H1 (cell line): ENCODE data around the gene PRCD. TPM values are rescaled to one million over a fixed set of nuclear protein-coding genes. Genes with fewer than 3 reads are reported as not detected.

Source experiments
- CTCF ChIA-PET: fragments of 300-600 bp; sonication (Branson Sonifier 250); formaldehyde crosslinking; loops from one replicate; lab custom pipeline; 2021; ENCODE audit not compliant: partially characterized antibody; lab: Charles Lee
- POLR2A ChIA-PET: fragments of 300-600 bp; sonication (Branson Sonifier 250); formaldehyde crosslinking; loops from one replicate; lab custom pipeline; 2021; ENCODE audit warnings: inconsistent platforms; ENCODE audit not compliant: partially characterized antibody; lab: Charles Lee
- DNase-seq, 2 experiments: peaks; one replicate each; pipeline versions ENCODE4 v3.0.0 to v3.0.0-alpha.2; 2010 to 2022; ENCODE audit warnings: low spot score in 2 of 2, low read depth in 1 of 2, mixed read lengths in 1 of 2
- FAIRE-seq: peaks from 2 replicates; lab custom pipeline; 2011; peaks lifted over from hg19 to GRCh38; lab: Jason Lieb, UNC
- H2AFZ ChIP-seq: 2 replicates; pipeline ENCODE4 v1.8.1; 2012; ENCODE audit warnings: low read length, inconsistent platforms
- H2AK5ac ChIP-seq: 2 replicates; pipeline ENCODE4 v1.6.1; 2013; ENCODE audit warnings: low read depth, low read length
- H2BK120ac ChIP-seq: replicated peaks from 2 replicates; pipeline ENCODE3; 2013; ENCODE audit warnings: low read depth, low read length, inconsistent platforms
- H2BK12ac ChIP-seq: 2 replicates; pipeline ENCODE4 v1.6.1; 2013; ENCODE audit warnings: low read depth, low read length
- H2BK15ac ChIP-seq: 2 replicates; pipeline ENCODE4 v1.6.1; 2013; ENCODE audit warnings: low read length
- H2BK20ac ChIP-seq: 2 replicates; pipeline ENCODE4 v1.6.1; 2013; ENCODE audit warnings: low read length
- H2BK5ac ChIP-seq: 2 replicates; pipeline ENCODE4 v1.6.1; 2013; ENCODE audit warnings: low read depth, low read length
- H3K14ac ChIP-seq: 2 replicates; pipeline ENCODE4 v1.6.1; 2013; ENCODE audit warnings: inconsistent platforms; ENCODE audit not compliant: insufficient read length
- H3K18ac ChIP-seq: 2 replicates; pipeline ENCODE4 v1.6.1; 2013; ENCODE audit warnings: low read length; ENCODE audit errors: extremely low read depth
- H3K23ac ChIP-seq: 2 replicates; pipeline ENCODE4 v1.6.1; 2013; ENCODE audit warnings: inconsistent platforms; ENCODE audit not compliant: insufficient read length
- H3K23me2 ChIP-seq: 2 replicates; pipeline ENCODE4 v1.6.1; 2013; ENCODE audit warnings: low read depth, low read length
- H3K27ac ChIP-seq: 2 replicates; pipeline ENCODE4 v1.6.1; 2011; ENCODE audit warnings: low read depth, low read length, inconsistent platforms
- H3K27me3 ChIP-seq, 4 experiments: replicated peaks in 1 of 4; 1 replicate in 1 of 4; 2 replicates in 3 of 4; pipeline versions ENCODE4 v1.6.1 to v1.8.1; 2011 to 2013; ENCODE audit warnings: low read length in 3 of 4, mild to moderate bottlenecking in 3 of 4, inconsistent platforms in 2 of 4, mixed read lengths in 2 of 4, moderate library complexity in 1 of 4; ENCODE audit not compliant: control insufficient read depth in 3 of 4, insufficient read depth in 3 of 4; ENCODE audit errors: extremely low read depth in 1 of 4
- H3K36me3 ChIP-seq, 4 experiments: 2 replicates each; pipeline versions ENCODE4 v1.6.1 to v1.8.1; 2011 to 2013; ENCODE audit warnings: mild to moderate bottlenecking in 4 of 4, low read length in 3 of 4, moderate library complexity in 2 of 4, control low read depth in 1 of 4, inconsistent platforms in 1 of 4; ENCODE audit not compliant: insufficient read depth in 4 of 4, control insufficient read depth in 2 of 4
- H3K4ac ChIP-seq: replicated peaks from 2 replicates; pipeline ENCODE3; 2013; ENCODE audit warnings: low read length, low read depth, mixed read lengths, inconsistent platforms; ENCODE audit not compliant: insufficient read length
- H3K4me1 ChIP-seq, 4 experiments: replicated peaks in 1 of 4; 1 replicate in 1 of 4; 2 replicates in 3 of 4; pipeline versions ENCODE4 v1.6.1 to v1.8.1; 2011 to 2013; ENCODE audit warnings: low read length in 3 of 4, inconsistent platforms in 2 of 4, mixed read lengths in 1 of 4; ENCODE audit not compliant: insufficient read depth in 4 of 4, control insufficient read depth in 3 of 4
- H3K4me2 ChIP-seq, 2 experiments: 2 replicates each; pipeline versions ENCODE4 v1.6.1 to v1.8.1; 2011 to 2013; ENCODE audit warnings: low read depth in 2 of 2, low read length in 2 of 2, control low read depth in 1 of 2, inconsistent platforms in 1 of 2, mild to moderate bottlenecking in 1 of 2; ENCODE audit not compliant: insufficient read depth in 1 of 2
- H3K4me3 ChIP-seq, 4 experiments: fragments of 200-600, 300-600 bp in 1 of 4; sonication (generic), shearing (Covaris generic), sonication (Bioruptor Twin) in 1 of 4; 2 replicates each; pipeline versions ENCODE4 v1.5.1 to v1.8.1; 2011 to 2016; ENCODE audit warnings: low read length in 4 of 4, low read depth in 3 of 4, control low read depth in 2 of 4, inconsistent platforms in 2 of 4, mild to moderate bottlenecking in 2 of 4, mixed read lengths in 1 of 4, moderate library complexity in 1 of 4; ENCODE audit not compliant: insufficient read depth in 2 of 4; ENCODE audit errors: extremely low read depth in 1 of 4
- H3K56ac ChIP-seq: replicated peaks from 2 replicates; pipeline ENCODE3; 2013; ENCODE audit warnings: low read depth, mild to moderate bottlenecking, mixed read lengths, low read length, inconsistent platforms; ENCODE audit not compliant: insufficient read length
- H3K79me1 ChIP-seq: 2 replicates; pipeline ENCODE4 v1.6.1; 2013; ENCODE audit warnings: low read depth, low read length, control low read depth
- H3K79me2 ChIP-seq, 2 experiments: 2 replicates each; pipeline versions ENCODE4 v1.6.1 to v1.8.1; 2012 to 2013; ENCODE audit warnings: low read length in 2 of 2, mild to moderate bottlenecking in 2 of 2, inconsistent platforms in 1 of 2; ENCODE audit not compliant: insufficient read depth in 2 of 2, control insufficient read depth in 1 of 2
- H3K9ac ChIP-seq, 4 experiments: replicated peaks in 1 of 4; 1 replicate in 1 of 4; 2 replicates in 3 of 4; pipeline versions ENCODE4 v1.6.1 to v1.8.1; 2011 to 2013; ENCODE audit warnings: low read depth in 3 of 4, low read length in 3 of 4, control low read depth in 2 of 4, mild to moderate bottlenecking in 2 of 4, moderate library complexity in 2 of 4, inconsistent platforms in 1 of 4; ENCODE audit errors: extremely low read depth in 1 of 4
- H3K9me3 ChIP-seq, 2 experiments: 2 replicates each; pipeline versions ENCODE4 v1.6.1 to v1.8.1; 2012 to 2013; ENCODE audit warnings: mild to moderate bottlenecking in 2 of 2, moderate library complexity in 2 of 2, control low read depth in 1 of 2, inconsistent platforms in 1 of 2, low read depth in 1 of 2, low read length in 1 of 2, mixed read lengths in 1 of 2; ENCODE audit not compliant: insufficient read depth in 2 of 2
- H4K20me1 ChIP-seq, 2 experiments: replicated peaks in 1 of 2; 2 replicates each; pipeline versions ENCODE3 to v1.8.1; 2011 to 2013; ENCODE audit warnings: inconsistent platforms in 2 of 2, low read length in 2 of 2, mild to moderate bottlenecking in 1 of 2; ENCODE audit not compliant: insufficient read depth in 2 of 2, control insufficient read depth in 1 of 2
- H4K5ac ChIP-seq: 2 replicates; pipeline ENCODE4 v1.6.1; 2013; ENCODE audit warnings: low read length, low read depth, mixed read lengths, inconsistent platforms; ENCODE audit not compliant: insufficient read length
- H4K8ac ChIP-seq: 2 replicates; pipeline ENCODE4 v1.8.0; 2013; ENCODE audit warnings: mild to moderate bottlenecking, moderate library complexity, low read length, inconsistent platforms; ENCODE audit not compliant: insufficient read depth; ENCODE audit errors: extremely low read depth
- H4K91ac ChIP-seq: replicated peaks from 2 replicates; pipeline ENCODE3; 2013; ENCODE audit warnings: low read length, mixed read lengths, inconsistent platforms; ENCODE audit not compliant: insufficient read length
- CHD2 ChIP-seq: IDR thresholded peaks from 2 replicates; pipeline ENCODE4 v1.6.1; 2012; ENCODE audit warnings: low read length, improper control_type of control experiment
- CREB1 ChIP-seq: IDR thresholded peaks from 2 replicates; pipeline ENCODE4 v1.6.1; 2012; ENCODE audit warnings: inconsistent platforms
- EZH2 ChIP-seq: fragments of 200-600 bp; sonication (generic); IDR thresholded peaks from 2 replicates; pipeline ENCODE4 v1.7.1; 2012; ENCODE audit warnings: low read depth, mild to moderate bottlenecking, moderate library complexity, low read length, inconsistent platforms; ENCODE audit not compliant: severe bottlenecking
- JUND ChIP-seq: IDR thresholded peaks from 2 replicates; pipeline ENCODE4 v1.6.1; 2011; ENCODE audit warnings: mild to moderate bottlenecking, improper control_type of control experiment, low read length
- KDM4A ChIP-seq: IDR thresholded peaks from one replicate; pipeline ENCODE4 v1.7.1; 2012; ENCODE audit warnings: low read depth, mild to moderate bottlenecking, moderate library complexity, low read length, inconsistent platforms; ENCODE audit not compliant: severe bottlenecking
- PHF8 ChIP-seq: fragments of 200-600 bp; sonication (generic); conservative IDR thresholded peaks from 2 replicates; pipeline ENCODE4 v1.7.1; 2012; ENCODE audit warnings: low read depth, mild to moderate bottlenecking, inconsistent platforms, low read length, moderate library complexity
- SRF ChIP-seq: IDR thresholded peaks from 2 replicates; pipeline ENCODE4 v1.6.1; 2011; ENCODE audit warnings: mild to moderate bottlenecking, low read depth, low read length, moderate library complexity
- SUZ12 ChIP-seq: fragments of 200-600 bp; sonication (generic); IDR thresholded peaks from 2 replicates; pipeline ENCODE4 v1.6.1; 2012; ENCODE audit warnings: mild to moderate bottlenecking, inconsistent platforms, low read length, moderate library complexity, mixed read lengths
- TEAD4 ChIP-seq: IDR thresholded peaks from 2 replicates; pipeline ENCODE4 v1.6.1; 2012; ENCODE audit warnings: low read depth, low read length, inconsistent platforms, mixed read lengths
- WGBS, 2 experiments: shearing (Covaris generic) in 1 of 2; methylation state at CpG; one replicate each; pipeline versions ENCODE4 v1.1.6 to v1.1.7; 2013 to 2015; ENCODE audit warnings: low lambda C conversion rate in 2 of 2, mixed read lengths in 2 of 2, inconsistent platforms in 1 of 2, low coverage in 1 of 2, missing lambda C conversion rate in 1 of 2; ENCODE audit not compliant: insufficient replicate concordance in 2 of 2, insufficient coverage in 1 of 2, insufficient read length in 1 of 2; ENCODE audit errors: extremely low coverage in 1 of 2, missing lambda C conversion rate in 1 of 2; 5-methylcytosine and 5-hydroxymethylcytosine counted together
- polyA plus RNA-seq, 7 experiments: library from polyadenylated mRNA; depleted of rRNA in 3 of 7; stranded (reverse) in 5 of 7; unstranded in 2 of 7; fragments of >200 nt in 5 of 7; fragments of 200-250 nt in 2 of 7; gene quantifications; 1 replicate in 5 of 7; 2 replicates in 1 of 7; 4 replicates in 1 of 7; pipeline versions ENCODE4 v1.2.1 to v1.2.3, GENCODE V29; 2011 to 2013; ENCODE audit warnings: missing spikeins in 2 of 7, mixed read lengths in 2 of 7
- total RNA-seq: library from RNA; stranded (reverse); fragmentation: NEBNext Ultra II Directional; extraction: Animal tissue kit (Norgen Biotek cat#: 25700); gene quantifications from 2 replicates; pipeline ENCODE4 v1.2.1, GENCODE V29; 2021

PRCD gene
- total and polyA plus RNA-seq, 2 of the 8 experiments (the other 6 are each of a cell fraction or from before 2014, with no cell fraction given) = 0.77 to 2.1 TPM

DNA sequence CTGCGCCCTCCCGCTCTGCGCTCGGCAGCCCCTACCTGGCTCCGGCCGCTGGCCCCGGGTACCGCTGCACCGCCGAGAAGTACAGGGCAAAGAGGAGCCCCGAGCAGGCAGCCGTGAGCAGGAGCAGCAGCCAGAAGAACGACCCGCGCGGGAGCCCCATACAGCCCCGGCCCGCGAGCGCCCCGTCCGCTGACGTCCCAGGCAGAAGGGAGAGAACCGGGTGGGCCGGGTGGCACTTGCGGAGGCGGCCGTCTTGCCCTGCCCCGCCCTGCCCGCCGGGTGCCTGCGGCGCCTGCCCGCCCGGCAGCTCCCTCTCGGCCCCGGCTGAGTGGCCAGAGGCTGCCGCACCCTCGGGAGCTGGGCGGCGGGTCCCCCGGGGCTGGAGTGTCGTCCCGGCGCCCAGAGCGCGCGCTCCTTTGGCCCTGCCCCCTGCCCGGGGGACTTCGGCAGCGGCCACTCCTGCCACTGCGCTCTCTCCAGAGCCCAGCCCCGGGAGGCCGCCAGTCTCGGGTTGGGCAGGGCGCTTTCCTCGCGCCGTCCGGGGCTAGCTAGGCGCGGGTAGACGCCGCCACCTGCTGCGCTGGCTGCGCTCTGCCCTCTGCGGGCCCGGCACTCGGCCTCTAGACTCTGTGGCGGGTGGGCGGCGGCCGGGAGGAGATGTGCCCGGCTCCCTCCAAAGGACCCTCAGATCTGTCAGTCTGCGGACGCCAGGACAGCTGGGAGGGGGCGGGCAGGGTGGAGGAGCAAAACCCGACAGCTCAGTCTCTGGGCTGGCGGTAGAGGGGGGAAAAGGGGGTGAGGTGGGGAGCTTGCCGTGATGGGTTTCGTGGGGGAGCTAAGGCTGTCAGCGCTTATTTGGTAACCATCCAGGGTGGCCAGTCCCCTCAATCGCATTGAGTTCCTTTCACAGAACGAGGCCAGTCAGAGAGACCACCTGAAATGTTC, 46.1 kb downstream of the PRCD start, which contains the start of gene ST6GALNAC2:
Gene ST6GALNAC2, minus strand, starts transcription at position 212 of the 945 bp plus-strand sequence. Its CDS starts 52 bp downstream, at position 160.
- Histone ChIP-seq H3K23ac (no peak within 1 kb of the TSS), H3K4me1 (peaks cover 0 to 22% (median 11%) of the 10 kb centered on the region in 4 experiments; a peak in 6 of 7 replicates), H3K79me1 (no peaks in the 10 kb centered on the region), H4K8ac (no peak within 1 kb of the TSS), H3K4me3 (peak within 1 kb of the TSS; percentile 42 to 81 (median 48)), H3K14ac (no peak within 1 kb of the TSS), H2BK20ac (no peak within 1 kb of the TSS), H4K20me1 (peaks cover 0 to 2% of the 10 kb centered on the region in 2 experiments), H2BK120ac (no peak within 1 kb of the TSS), H3K56ac (no peak within 1 kb of the TSS), H4K5ac (no peak within 1 kb of the TSS), H2AK5ac (no peak within 1 kb of the TSS), H3K18ac (peak within 1 kb of the TSS; percentile 48; the same call in 1 of the 2 replicates), H2BK15ac (0 out of 2 replicates have a peak within 1 kb of the TSS, but pooled peaks have one; percentile 12), H3K9ac (0 out of 7 replicates have a peak within 1 kb of the TSS, but pooled peaks of 1 of the 4 experiments have one; percentile 26), H3K27me3 (peaks cover 33 to 64% (median 52%) of the 10 kb centered on the region in 4 experiments), H3K23me2 (peaks cover 13% of the 10 kb centered on the region), H3K4ac (no peak within 1 kb of the TSS), H2AFZ (peak within 1 kb of the TSS; percentile 94), H3K79me2 (no peaks in the 10 kb centered on the region), H3K4me2 (peak within 1 kb of the TSS; percentile 87 to 99), H4K91ac (no peak within 1 kb of the TSS), H2BK5ac (no peak within 1 kb of the TSS), H3K36me3 (peaks cover 0 to 9% (median 0%) of the 10 kb centered on the region in 4 experiments; a peak in 1 of 8 replicates), H3K9me3 (0 out of 4 replicates have a peak, but pooled peaks cover 0 to 2% of the 10 kb centered on the region in 2 experiments), H3K27ac (no peak within 1 kb of the TSS), H2BK12ac (no peak within 1 kb of the TSS)
- CTCF ChIA-PET = interaction anchor here (0.5 to 2.6 kb wide), 15 partner anchors 10 to 1414 kb away, joined by 3 to 12 read pairs (median 4); no protein-coding TSS in a partner anchor
- 1% methylated on average over 73 of the region's 84 CpGs; no CpG with 5 or more reads in 1 of the 2 experiments for whole genome bisulfite sequencing, 2 experiments
- FAIRE-seq (no peak), DNase-seq (peak in 1 of 2 experiments; percentile 67)
- POLR2A ChIA-PET = interaction anchor here (0.7 to 1.9 kb wide), 7 partner anchors 13 to 151 kb away, joined by 3 to 6 read pairs (median 3); no protein-coding TSS in a partner anchor
- TF ChIP-seq TEAD4 (no peak), SUZ12 (peak; percentile 79), CHD2 (no peak), EZH2 (peak; percentile 70), CREB1 (no peak), JUND (no peak), SRF (no peak), PHF8 (no peak), KDM4A (peak; percentile 40)
